Activated T-helper 2 cell treated with anti-CD3 and anti-CD28 coated beads, Interferon-gamma antibody, Interleukin-2, Interleukin-4, amounts not matched to agents 10 μg/mL and 5 μg/mL and 100 μg/mL, durations not matched to agents 14 hours and 24 hours and 36 hours (primary cell): ENCODE measurements around the gene CMTM5. TPM values are rescaled to one million over a fixed set of nuclear protein-coding genes. Genes with fewer than 3 reads are reported as not detected.

Experiments used
- DNase-seq: peaks from one replicate; pipeline ENCODE4 v3.0.0; 2021; ENCODE audit warnings: low spot score
- H3K27ac Mint-ChIP-seq: one replicate; pipeline ENCODE4 v1.8.0; 2021; ENCODE audit warnings: mixed read lengths
- H3K27me3 Mint-ChIP-seq: one replicate; pipeline ENCODE4 v1.8.0; 2021; ENCODE audit warnings: low read depth, mixed read lengths
- H3K36me3 Mint-ChIP-seq: one replicate; pipeline ENCODE4 v1.8.0; 2021; ENCODE audit warnings: low read depth, mixed read lengths
- H3K4me1 Mint-ChIP-seq: one replicate; pipeline ENCODE4 v1.8.0; 2021; ENCODE audit warnings: low read depth, mixed read lengths
- H3K4me3 Mint-ChIP-seq: one replicate; pipeline ENCODE4 v1.8.0; 2021; ENCODE audit warnings: low read depth, mild to moderate bottlenecking, moderate library complexity, mixed read lengths
- H3K9me3 Mint-ChIP-seq: one replicate; pipeline ENCODE4 v1.8.0; 2021; ENCODE audit warnings: mixed read lengths
- intact Hi-C: fragments of 100-400 bp; cut with micrococcal nuclease; formaldehyde crosslinking; loops from one replicate; pipeline ENCODE4 v1.15.1; 2023
- total RNA-seq: library from RNA; stranded (reverse); gene quantifications from 2 replicates; pipeline ENCODE4 v1.2.3, GENCODE V29; 2022

Gene CMTM5
- total RNA-seq, result not detected in 2 replicates

GRCh38 chr14:23376482-23377197, at the start of gene CMTM5:
Gene CMTM5 (plus strand): TSS chr14:23377046. CDS start chr14:23377252, 206 bp downstream.
- H3K4me3 Mint-ChIP-seq, result no peak within 1 kb of the TSS
- H3K27me3 Mint-ChIP-seq, result peaks cover 3% of the 10 kb centered on the region
- H3K36me3 Mint-ChIP-seq, result no peaks in the 10 kb centered on the region
- no peak for DNase-seq
- no peaks in the 10 kb centered on the region for H3K4me1 Mint-ChIP-seq
- no peaks in the 10 kb centered on the region for H3K9me3 Mint-ChIP-seq
- intact Hi-C loops, result no loop called here
- no peak within 1 kb of the TSS for H3K27ac Mint-ChIP-seq

- Mint-ChIP-seq H3K27ac (no peak overlapping the region), H3K9me3 (no peaks in the 10 kb centered on the region), H3K36me3 (peaks cover 31% of the 10 kb centered on the region), H3K4me3 (no peak overlapping the region), H3K27me3 (no peaks in the 10 kb centered on the region), H3K4me1 (peaks cover 7% of the 10 kb centered on the region)
- DNase-seq, result peak; percentile 34
- intact Hi-C loops, result loop anchor here (1.0 to 10.0 kb wide), 2 partner anchors 52 to 787 kb away; partner anchors contain the start of genes DCAF11 and NRL
Observed at GRCh38 chr14:23327947-23328744, 48.7 kb upstream of the CMTM5 start.

GRCh38 chr14:23335623-23336022, 41.2 kb upstream of the CMTM5 start:
- Mint-ChIP-seq H3K9me3 (peaks cover 10% of the 10 kb centered on the region), H3K27me3 (peaks cover 22% of the 10 kb centered on the region), H3K27ac (no peak overlapping the region), H3K4me3 (no peak overlapping the region), H3K36me3 (no peaks in the 10 kb centered on the region), H3K4me1 (no peaks in the 10 kb centered on the region)
- no peak for DNase-seq
- intact Hi-C loops, result no loop called here

- Mint-ChIP-seq H3K9me3 (peaks cover 10% of the 10 kb centered on the region), H3K4me1 (no peaks in the 10 kb centered on the region), H3K27ac (no peak overlapping the region), H3K4me3 (no peak overlapping the region), H3K36me3 (no peaks in the 10 kb centered on the region), H3K27me3 (peaks cover 28% of the 10 kb centered on the region)
- DNase-seq, result no peak
- intact Hi-C loops, result no loop called here
Observed at GRCh38 chr14:23339506-23340268, 37.2 kb upstream of the CMTM5 start.

GRCh38 chr14:23344481-23344880, 32.4 kb upstream of the CMTM5 start:
- no peak for DNase-seq
- H3K36me3 Mint-ChIP-seq, result no peaks in the 10 kb centered on the region
- no peak overlapping the region for H3K4me3 Mint-ChIP-seq
- peaks cover 13% of the 10 kb centered on the region for H3K27me3 Mint-ChIP-seq
- peaks cover 1% of the 10 kb centered on the region for H3K9me3 Mint-ChIP-seq
- H3K4me1 Mint-ChIP-seq, result no peaks in the 10 kb centered on the region
- no peak overlapping the region for H3K27ac Mint-ChIP-seq
- intact Hi-C loops, result no loop called here

GRCh38 chr14:23345987-23346692, 30.7 kb upstream of the CMTM5 start:
- peaks cover 18% of the 10 kb centered on the region for H3K27me3 Mint-ChIP-seq
- intact Hi-C loops, result no loop called here
- H3K4me3 Mint-ChIP-seq, result no peak overlapping the region
- H3K36me3 Mint-ChIP-seq, result no peaks in the 10 kb centered on the region
- no peaks in the 10 kb centered on the region for H3K4me1 Mint-ChIP-seq
- DNase-seq, result no peak
- no peaks in the 10 kb centered on the region for H3K9me3 Mint-ChIP-seq
- no peak overlapping the region for H3K27ac Mint-ChIP-seq

GRCh38 chr14:23346693-23347405, 30.0 kb upstream of the CMTM5 start:
- intact Hi-C loops, result no loop called here
- no peaks in the 10 kb centered on the region for H3K9me3 Mint-ChIP-seq
- H3K27ac Mint-ChIP-seq, result no peak overlapping the region
- peaks cover 20% of the 10 kb centered on the region for H3K27me3 Mint-ChIP-seq
- no peaks in the 10 kb centered on the region for H3K36me3 Mint-ChIP-seq
- no peak for DNase-seq
- no peaks in the 10 kb centered on the region for H3K4me1 Mint-ChIP-seq
- no peak overlapping the region for H3K4me3 Mint-ChIP-seq

- no peak for DNase-seq
- no peak overlapping the region for H3K27ac Mint-ChIP-seq
Observed at GRCh38 chr14:23347406-23348296, 29.2 kb upstream of the CMTM5 start.

GRCh38 chr14:23348297-23348655, 28.6 kb upstream of the CMTM5 start:
- Mint-ChIP-seq H3K27me3 (peaks cover 22% of the 10 kb centered on the region), H3K4me3 (no peak overlapping the region), H3K9me3 (no peaks in the 10 kb centered on the region), H3K27ac (no peak overlapping the region), H3K36me3 (no peaks in the 10 kb centered on the region), H3K4me1 (peaks cover 3% of the 10 kb centered on the region)
- DNase-seq, result no peak
- intact Hi-C loops, result no loop called here

More at GRCh38 chr14:23347406-23348296, 29.2 kb upstream of the CMTM5 start:
- no peaks in the 10 kb centered on the region for H3K9me3 Mint-ChIP-seq
- intact Hi-C loops, result no loop called here
- H3K27me3 Mint-ChIP-seq, result peaks cover 20% of the 10 kb centered on the region
- H3K4me1 Mint-ChIP-seq, result no peaks in the 10 kb centered on the region
- no peaks in the 10 kb centered on the region for H3K36me3 Mint-ChIP-seq
- H3K4me3 Mint-ChIP-seq, result no peak overlapping the region

- Mint-ChIP-seq H3K4me1 (peaks cover 3% of the 10 kb centered on the region), H3K36me3 (no peaks in the 10 kb centered on the region), H3K27ac (no peak overlapping the region), H3K4me3 (no peak overlapping the region), H3K9me3 (no peaks in the 10 kb centered on the region), H3K27me3 (peaks cover 31% of the 10 kb centered on the region)
- intact Hi-C loops, result no loop called here
- no peak for DNase-seq
Observed at GRCh38 chr14:23349156-23349845, 27.5 kb upstream of the CMTM5 start.
